PC-9 (cell line): ENCODE results near the gene CTNNA3. TPM values are rescaled to one million over a fixed set of nuclear protein-coding genes. Genes with fewer than 3 reads are reported as not detected.
A peak's percentile ranks its signal among the peaks of the same experiment; 100 is the strongest.

Source experiments
- BruUV-seq: library from RNA; stranded (reverse); fragments of 400-500 nt; replicated peaks from 2 replicates; lab custom pipeline; 2021; lab: Mats Ljungman, UMichigan
- CTCF ChIA-PET: fragments of 300-600 bp; sonication (Branson Sonifier 250); formaldehyde crosslinking; loops from one replicate; lab custom pipeline; 2022; ENCODE audit warnings: antibody characterized with exemption; lab: Charles Lee
- POLR2A ChIA-PET: fragments of 300-600 bp; sonication (Branson Sonifier 250); formaldehyde crosslinking; loops from one replicate; lab custom pipeline; 2022; ENCODE audit warnings: antibody characterized with exemption; ENCODE audit not compliant: unreplicated experiment; lab: Charles Lee
- DNase-seq, 2 experiments: peaks; one replicate each; pipeline versions ENCODE4 v3.0.0 to v3.0.0-alpha.2; 2015 to 2022; ENCODE audit warnings: mixed read lengths in 1 of 2
- H2AFZ ChIP-seq: fragments of 200-600 bp; sonication (generic); 2 replicates; pipeline ENCODE4 v1.8.1; 2017; ENCODE audit warnings: antibody characterized with exemption
- H3F3A ChIP-seq: fragments of 200-600 bp; sonication (generic); 2 replicates; pipeline ENCODE4 v1.8.1; 2017; ENCODE audit warnings: antibody characterized with exemption, mild to moderate bottlenecking, low read depth; ENCODE audit not compliant: insufficient read depth
- H3K27ac ChIP-seq: fragments of 200-600 bp; sonication (generic); 2 replicates; pipeline ENCODE4 v1.6.1; 2016; ENCODE audit warnings: mixed run types
- H3K27me3 ChIP-seq: fragments of 200-600 bp; sonication (generic); 2 replicates; pipeline ENCODE4 v1.6.1; 2016; ENCODE audit warnings: low read depth, mixed run types; ENCODE audit not compliant: insufficient read depth
- H3K36me3 ChIP-seq: fragments of 200-600 bp; sonication (generic); 2 replicates; pipeline ENCODE4 v1.6.1; 2016; ENCODE audit warnings: low read depth, mixed run types
- H3K4me1 ChIP-seq: fragments of 200-600 bp; sonication (generic); replicated peaks from 2 replicates; pipeline ENCODE4 v1.6.1; 2016; ENCODE audit warnings: mixed run types; ENCODE audit not compliant: insufficient read depth
- H3K4me2 ChIP-seq: fragments of 200-600 bp; sonication (generic); 2 replicates; pipeline ENCODE4 v1.6.1; 2017; ENCODE audit warnings: mixed run types
- H3K4me3 ChIP-seq: fragments of 200-600 bp; sonication (generic); 2 replicates; pipeline ENCODE4 v1.6.1; 2016; ENCODE audit warnings: mixed run types
- H3K79me2 ChIP-seq: fragments of 200-600 bp; sonication (generic); 2 replicates; pipeline ENCODE4 v1.6.1; 2017; ENCODE audit warnings: low read depth, mixed run types
- H3K9me2 ChIP-seq: fragments of 200-600 bp; sonication (generic); 2 replicates; pipeline ENCODE4 v1.8.1; 2017; ENCODE audit warnings: mild to moderate bottlenecking; ENCODE audit not compliant: insufficient read depth
- H3K9me3 ChIP-seq: fragments of 200-600 bp; sonication (generic); 2 replicates; pipeline ENCODE4 v1.8.1; 2016; ENCODE audit warnings: low read depth; ENCODE audit not compliant: insufficient read depth
- H4K20me1 ChIP-seq: fragments of 200-600 bp; sonication (generic); 2 replicates; pipeline ENCODE4 v1.8.1; 2017; ENCODE audit not compliant: insufficient read depth
- CTCF ChIP-seq: fragments of 200-600 bp; sonication (generic); conservative IDR thresholded peaks from 2 replicates; pipeline ENCODE4 v1.6.1; 2017; ENCODE audit warnings: mixed run types, antibody characterized with exemption, mild to moderate bottlenecking, moderate library complexity
- EZH2 ChIP-seq: fragments of 200-600 bp; sonication (generic); IDR thresholded peaks from 2 replicates; pipeline ENCODE4 v1.8.0; 2017; ENCODE audit warnings: antibody characterized with exemption, low read depth
- intact Hi-C: fragments of 100-400 bp; cut with micrococcal nuclease; formaldehyde crosslinking; loops from one replicate; pipeline ENCODE4 v1.10.0; 2022; ENCODE audit not compliant: unreplicated experiment
- total RNA-seq: library from RNA; stranded (reverse); gene quantifications from 2 replicates; pipeline ENCODE4 v1.2.3, GENCODE V29; 2021

The CTNNA3 gene
- total RNA-seq, 1 experiment from 2014 or later, result not detected

GRCh38 chr10:65892284-65892683 is 1803.7 kb downstream of the CTNNA3 start:
- Histone ChIP-seq H3K4me2 (no peak overlapping the region), H2AFZ (no peak overlapping the region), H3F3A (no peaks in the 10 kb centered on the region), H4K20me1 (no peaks in the 10 kb centered on the region), H3K79me2 (no peaks in the 10 kb centered on the region), H3K9me2 (peaks cover 16% of the 10 kb centered on the region; the same call in 1 of the 2 replicates), H3K4me1 (peaks cover 14% of the 10 kb centered on the region), H3K9me3 (peaks cover 9% of the 10 kb centered on the region; the same call in 1 of the 2 replicates), H3K27ac (no peak overlapping the region), H3K36me3 (no peaks in the 10 kb centered on the region), H3K4me3 (no peak overlapping the region), H3K27me3 (no peaks in the 10 kb centered on the region)
- DNase-seq, result no peak
- intact Hi-C loops, result no loop called here
- no TSS peak for BruUV-seq
- ChIA-PET CTCF (no interaction called here), POLR2A (no interaction called here)
- TF ChIP-seq EZH2, result no peak
- TF ChIP-seq CTCF, result no peak

DNA sequence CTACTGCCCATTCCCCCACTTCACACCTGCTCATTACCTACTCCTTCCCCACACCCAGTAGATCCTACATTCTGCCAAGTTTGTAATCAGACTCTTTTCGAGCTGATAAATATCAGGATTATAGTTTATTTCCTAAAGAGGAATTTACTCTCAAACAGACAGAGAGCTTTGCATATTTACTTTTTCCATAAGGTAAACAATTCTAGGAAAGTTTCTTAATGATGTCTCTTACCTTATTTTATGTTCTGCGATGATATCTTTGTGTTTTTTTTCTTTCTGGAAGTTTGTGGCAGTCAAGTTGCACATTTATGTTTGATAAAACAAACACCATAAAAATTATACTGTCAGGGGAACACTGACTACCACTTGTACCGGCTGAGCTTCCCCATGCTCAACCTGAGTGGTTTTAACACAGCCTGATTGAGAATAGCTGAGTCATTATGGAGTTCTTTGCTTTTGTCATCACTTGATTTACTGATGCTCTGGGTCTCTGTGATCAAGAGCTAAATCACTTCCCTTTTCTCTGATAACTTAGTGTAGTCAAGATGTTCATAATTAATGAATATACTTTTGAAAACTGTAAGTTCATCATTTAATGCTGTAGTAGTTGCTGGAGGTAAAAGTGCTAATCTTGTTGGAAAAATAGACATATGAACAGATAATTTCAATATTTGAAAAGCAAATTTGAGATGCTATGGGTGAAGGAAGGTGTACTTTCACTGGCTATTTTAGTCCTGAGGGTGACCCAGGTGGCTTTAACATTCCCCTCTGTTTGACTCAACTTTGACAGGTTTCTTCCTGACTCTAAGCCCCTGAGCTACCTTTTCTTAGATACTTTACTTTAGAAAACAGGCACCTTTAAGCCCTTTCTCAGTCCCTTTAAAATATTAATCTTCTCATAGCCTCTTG is 1804.7 kb downstream of the CTNNA3 start:
- Histone ChIP-seq H3K4me3 (no peak overlapping the region), H3K4me1 (peaks cover 14% of the 10 kb centered on the region), H3K4me2 (peak overlapping the region; percentile 31), H3K9me3 (peaks cover 13% of the 10 kb centered on the region), H3K9me2 (peaks cover 16% of the 10 kb centered on the region; the same call in 1 of the 2 replicates), H2AFZ (peak overlapping the region; percentile 70), H3K36me3 (no peaks in the 10 kb centered on the region), H3K79me2 (no peaks in the 10 kb centered on the region), H3F3A (no peaks in the 10 kb centered on the region), H3K27ac (peak overlapping the region; percentile 57), H4K20me1 (no peaks in the 10 kb centered on the region), H3K27me3 (no peaks in the 10 kb centered on the region)
- POLR2A ChIA-PET, result interaction anchor here (0.7 kb wide), 2 partner anchors 790 to 879 kb away, joined by 3 to 6 read pairs; no protein-coding TSS in a partner anchor
- TF ChIP-seq EZH2 (no peak), CTCF (no peak)
- BruUV-seq, result no TSS peak
- peak in 1 of 2 experiments; percentile 67 for DNase-seq
- CTCF ChIA-PET, result no interaction called here
- intact Hi-C loops, result no loop called here

GRCh38 chr10:65864529-65864928 is 1831.5 kb downstream of the CTNNA3 start:
- no peak for DNase-seq
- H2AFZ ChIP-seq, result no peak overlapping the region
- H3K9me3 ChIP-seq, result no peaks in the 10 kb centered on the region; the same call in 1 of the 2 replicates
- H3K4me2 ChIP-seq, result no peak overlapping the region
- CTCF ChIA-PET, result no interaction called here
- no peaks in the 10 kb centered on the region for H3K36me3 ChIP-seq
- no peaks in the 10 kb centered on the region for H3K79me2 ChIP-seq
- H3K4me3 ChIP-seq, result no peak overlapping the region
- H3K27ac ChIP-seq, result no peak overlapping the region
- no peaks in the 10 kb centered on the region for H3K27me3 ChIP-seq
- H3F3A ChIP-seq, result peaks cover 13% of the 10 kb centered on the region; the same call in 1 of the 2 replicates
- H4K20me1 ChIP-seq, result no peaks in the 10 kb centered on the region
- no peaks in the 10 kb centered on the region for H3K9me2 ChIP-seq
- no peak for TF ChIP-seq EZH2
- H3K4me1 ChIP-seq, result peaks cover 23% of the 10 kb centered on the region
- intact Hi-C loops, result loop anchor here (10.0 kb wide), 1 partner anchor 290 kb away; no protein-coding TSS in a partner anchor
- BruUV-seq, result no TSS peak
- POLR2A ChIA-PET, result no interaction called here
